Measurements from ENCODE around the gene ENAH.

Gene ENAH

GRCh38 chr1:225601902-225602589, 50.9 kb downstream of the ENAH start:
- DNase-seq = no peak

GRCh38 chr1:225598847-225599246, 54.1 kb downstream of the ENAH start:
- DNase-seq = no peak

DNA sequence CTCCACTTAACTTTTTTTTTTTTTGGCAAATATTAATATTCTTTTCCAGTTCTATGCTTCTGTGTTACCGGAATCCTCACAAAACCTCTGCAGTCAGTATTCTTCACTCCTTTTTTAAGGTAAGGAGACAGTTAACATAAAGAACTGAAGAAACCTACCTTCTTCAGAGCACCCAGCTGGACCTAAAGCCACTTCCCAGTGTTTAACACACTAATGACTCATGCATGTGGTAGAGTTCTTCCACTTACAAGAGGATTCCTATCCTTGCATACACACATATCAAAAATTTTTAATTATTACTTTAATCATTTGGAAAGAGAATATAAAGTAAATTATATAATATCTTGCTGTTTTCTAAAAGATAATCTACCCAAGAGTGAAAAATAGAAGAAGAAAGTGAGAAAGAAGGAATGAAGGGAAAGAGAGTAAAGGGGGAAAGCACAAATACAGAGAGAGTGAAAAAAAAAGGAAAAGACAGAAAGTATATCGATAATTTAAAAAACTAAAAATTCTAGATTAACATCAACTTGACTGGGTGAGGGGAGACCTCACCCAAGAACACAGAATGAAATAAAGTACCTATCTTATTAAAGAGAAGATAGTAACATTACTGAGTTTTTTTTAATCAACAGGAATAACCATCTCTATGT, 54.9 kb downstream of the ENAH start:
- no peak for DNase-seq

DNA sequence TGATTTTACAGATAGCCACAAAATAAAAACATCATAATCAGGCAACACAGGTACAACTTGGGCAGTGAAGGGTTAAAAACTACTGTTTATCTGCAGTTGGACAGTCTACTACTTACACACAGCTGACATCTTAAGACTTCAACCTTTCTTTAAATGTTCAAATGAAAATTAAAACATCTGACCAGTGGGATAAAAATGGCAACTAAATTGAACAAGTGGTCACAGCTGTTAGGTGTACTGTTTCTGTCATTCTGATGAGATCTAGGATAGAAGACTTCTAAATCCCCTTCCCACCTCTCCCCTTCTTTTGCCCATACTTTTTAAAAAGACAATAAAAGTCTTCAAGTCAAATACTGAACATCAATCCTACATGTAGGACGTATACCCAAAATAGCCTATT, 56.2 kb downstream of the ENAH start:
- DNase-seq = no peak

GRCh38 chr1:225595974-225596551, 56.9 kb downstream of the ENAH start:
- DNase-seq = no peak

DNA sequence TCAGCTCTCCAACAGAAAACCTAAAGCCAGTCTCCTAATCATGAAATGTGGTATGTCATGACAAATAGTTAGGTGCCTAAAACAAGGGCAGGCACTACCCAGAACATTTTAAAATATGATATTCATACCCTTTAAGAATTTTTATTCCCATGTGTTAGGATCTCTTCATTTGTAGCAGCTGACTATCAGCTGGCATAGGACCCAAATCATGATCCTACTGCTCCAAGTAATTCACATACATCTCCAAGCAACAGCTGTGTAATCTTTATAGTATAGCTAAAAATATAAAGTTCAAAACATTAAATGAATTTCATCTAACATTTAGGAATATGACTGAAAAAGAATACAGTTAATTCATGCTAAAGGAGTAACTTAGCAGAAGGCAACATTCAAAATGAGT, 57.5 kb downstream of the ENAH start:
- DNase-seq = no peak

- no peak for DNase-seq
Observed at GRCh38 chr1:225593414-225593813, 59.5 kb downstream of the ENAH start.

DNA sequence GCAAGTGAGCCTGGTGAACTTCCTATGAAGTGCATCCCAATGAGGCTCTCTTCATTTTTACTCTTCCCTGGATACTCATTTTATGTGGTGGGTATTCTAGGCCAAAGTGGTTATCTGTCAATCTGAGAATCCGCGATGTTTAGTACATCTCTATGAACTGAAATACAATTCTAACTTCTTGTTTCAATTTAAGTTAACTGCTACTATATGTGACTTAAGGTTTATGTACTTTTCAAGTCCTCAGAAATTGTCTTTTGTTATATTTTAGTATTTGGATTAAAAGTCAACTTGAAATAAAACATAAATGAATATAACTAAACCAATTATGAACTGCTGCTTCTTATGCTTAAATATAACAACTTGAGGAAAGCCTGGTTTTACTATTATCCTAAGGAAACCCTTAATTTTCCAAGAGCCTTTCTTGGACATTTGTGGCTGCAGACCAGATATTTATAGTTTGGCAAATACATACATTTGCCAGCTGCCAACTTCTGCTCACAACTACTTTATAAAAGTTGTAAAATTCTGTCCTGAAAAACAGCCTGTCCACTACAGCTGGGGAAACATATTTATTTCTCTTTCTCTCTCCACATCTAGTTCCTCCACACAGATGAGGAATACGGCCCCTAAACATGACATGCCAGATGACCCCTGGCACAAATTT, 60.4 kb downstream of the ENAH start:
- DNase-seq = no peak

DNA sequence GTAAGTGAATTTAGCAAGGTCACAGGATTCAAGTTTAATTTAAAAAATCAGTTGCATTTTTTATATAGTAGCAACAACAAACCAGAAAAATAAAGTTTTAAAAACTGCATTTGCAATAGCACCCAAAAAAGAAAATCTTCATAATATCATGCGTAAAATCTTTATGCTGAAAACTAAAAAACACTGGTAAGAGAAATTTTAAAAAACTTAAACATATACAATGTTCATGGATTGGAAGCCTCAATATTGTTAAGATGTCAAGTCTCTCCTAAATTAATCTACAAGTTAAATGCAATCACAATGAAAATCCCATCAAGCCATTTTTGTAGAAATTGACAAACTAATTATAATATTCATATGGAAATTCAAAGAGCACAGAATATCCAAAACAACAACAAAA, 65.6 kb downstream of the ENAH start:
- no peak for DNase-seq

GRCh38 chr1:225581186-225581585, 71.7 kb downstream of the ENAH start:
- DNase-seq = no peak

DNA sequence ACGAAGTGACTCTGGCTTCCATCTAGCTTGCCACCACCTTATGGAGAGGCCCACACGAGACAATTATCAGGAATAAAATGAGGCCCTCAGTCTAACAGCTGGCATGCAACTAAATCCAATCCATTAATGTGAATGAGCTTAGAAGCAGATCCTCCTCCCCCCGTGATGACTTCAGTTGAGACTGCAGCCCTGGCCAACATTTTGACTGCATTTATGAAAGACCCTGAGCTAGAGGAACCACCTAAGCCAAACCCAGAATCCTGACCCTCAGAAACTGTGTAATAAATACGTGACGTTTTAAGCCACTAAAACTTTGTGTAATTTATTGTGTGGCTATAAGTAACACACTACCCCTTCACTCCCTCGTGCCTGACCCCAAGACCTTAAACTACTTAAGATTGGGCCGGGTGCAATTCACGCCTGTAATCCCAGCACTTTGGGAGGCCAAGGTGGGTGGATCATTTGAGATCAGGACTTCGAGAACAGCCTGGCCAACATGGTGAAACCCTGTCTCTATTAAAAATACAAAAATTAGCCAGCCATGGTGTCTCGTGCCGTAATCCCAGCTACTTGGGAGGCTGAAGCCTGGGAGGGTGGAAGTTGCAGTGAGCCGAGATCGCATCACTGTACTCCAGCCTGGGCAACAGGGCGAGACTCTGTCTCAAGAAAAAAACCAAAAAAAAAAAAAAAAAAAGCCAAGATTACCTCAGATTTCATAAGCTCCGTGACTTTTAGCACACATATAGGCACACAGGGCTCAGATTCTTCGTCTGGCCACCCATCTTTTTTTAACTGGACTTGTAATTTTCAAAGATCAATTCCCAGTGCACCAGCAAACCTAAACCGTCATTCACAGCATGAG, 72.5 kb downstream of the ENAH start:
- DNase-seq = no peak

DNA sequence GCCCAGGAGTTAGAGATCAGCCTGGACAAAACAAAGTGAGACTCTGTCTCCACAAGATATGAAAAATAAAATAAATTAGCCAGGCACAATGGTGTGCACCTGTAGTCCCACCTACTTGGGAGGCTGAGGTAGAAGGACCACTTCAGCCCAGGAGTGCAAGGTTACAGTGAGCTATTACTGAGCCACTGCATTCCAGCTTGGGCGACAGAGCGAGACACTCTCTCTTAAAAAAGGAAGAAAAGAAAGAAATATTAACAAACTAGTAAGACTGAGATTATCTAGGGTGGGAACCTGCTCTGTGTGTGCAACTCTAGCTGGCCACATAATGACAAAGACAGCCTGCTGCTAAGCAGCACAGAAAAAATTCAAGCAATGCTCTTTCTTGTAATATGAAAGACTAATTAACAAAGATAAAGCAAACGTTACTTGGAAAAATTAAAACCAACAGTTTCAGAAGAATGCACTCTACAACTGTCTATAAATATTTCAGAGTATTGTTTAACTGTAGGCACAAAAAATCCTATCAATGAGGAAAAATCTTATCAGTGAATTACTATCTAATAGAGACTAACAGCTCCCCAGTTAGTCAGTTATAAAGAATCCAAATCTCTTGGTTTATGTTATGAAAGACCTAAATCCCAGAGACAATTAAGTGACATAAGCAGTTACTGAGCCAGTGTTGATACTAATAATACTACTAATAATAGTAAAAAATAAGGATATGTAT, 74.5 kb downstream of the ENAH start:
- no peak for DNase-seq

GRCh38 chr1:225577241-225577640, 75.7 kb downstream of the ENAH start:
- DNase-seq = no peak

GRCh38 chr1:225573216-225573615, 79.7 kb downstream of the ENAH start:
- DNase-seq = no peak

DNA sequence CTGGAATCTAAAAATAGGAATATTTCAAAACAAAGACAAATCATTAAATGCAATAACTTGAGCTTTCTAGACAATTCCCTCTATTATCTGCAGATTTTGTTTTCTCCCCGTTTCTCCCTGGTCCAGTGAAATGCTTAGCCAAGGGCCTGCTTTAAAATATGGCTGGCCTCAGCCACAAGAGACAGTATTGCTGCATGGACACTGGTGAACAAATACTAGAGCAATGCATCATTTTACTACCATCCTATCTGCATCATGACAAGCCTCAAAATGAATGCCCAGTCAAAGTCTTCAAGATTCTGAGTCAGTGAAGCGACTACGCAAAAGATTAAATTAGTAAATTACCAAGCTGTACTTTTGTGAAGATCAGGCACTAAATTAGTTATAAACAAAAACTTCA, 80.5 kb downstream of the ENAH start:
- DNase-seq = no peak

GRCh38 chr1:225567789-225568188, 85.1 kb downstream of the ENAH start:
- DNase-seq = no peak

GRCh38 chr1:225565847-225566246, 87.1 kb downstream of the ENAH start:
- DNase-seq = no peak

GRCh38 chr1:225561675-225562074, 91.2 kb downstream of the ENAH start:
- no peak for DNase-seq

DNA sequence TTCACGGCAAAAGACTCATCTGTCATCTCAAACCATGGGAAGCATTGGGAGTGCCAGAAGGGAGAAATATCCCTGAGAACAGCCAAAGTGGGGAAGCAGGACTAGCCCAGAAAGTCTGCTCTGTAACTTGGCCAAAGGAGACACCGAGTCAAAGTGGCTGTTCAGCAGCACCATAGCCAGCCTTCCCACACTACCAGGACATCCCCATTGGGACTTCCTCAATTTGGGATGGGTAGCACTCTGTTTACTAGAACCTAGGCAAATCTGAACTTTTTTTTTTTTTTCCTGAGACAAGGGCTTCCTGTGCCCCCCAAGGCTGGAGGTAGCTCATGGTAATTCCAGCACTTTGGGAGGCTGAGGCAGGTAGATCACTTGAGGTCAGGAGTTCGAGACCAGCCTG, 93.0 kb downstream of the ENAH start:
- DNase-seq = no peak

GRCh38 chr1:225559326-225559725, 93.6 kb downstream of the ENAH start:
- no peak for DNase-seq

DNA sequence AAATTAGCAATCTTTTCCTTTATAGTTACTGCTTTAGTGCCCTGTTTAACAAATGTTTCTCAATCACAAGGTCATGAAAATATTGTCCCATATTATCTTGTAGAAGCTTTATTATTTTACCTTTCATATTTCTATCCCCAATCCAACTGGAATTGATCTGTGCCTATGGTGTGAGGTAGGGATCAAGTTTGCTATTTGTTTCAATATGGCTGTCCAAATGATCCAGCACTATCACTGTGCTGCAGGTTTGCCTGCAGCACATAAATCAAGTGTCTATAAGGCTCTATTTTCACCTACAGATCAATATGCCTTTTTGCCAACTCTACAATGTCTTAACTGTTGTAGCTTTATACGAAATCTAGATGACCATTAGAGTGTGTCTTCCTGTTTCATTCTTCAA, 96.2 kb downstream of the ENAH start:
- DNase-seq = no peak

GRCh38 chr1:225555821-225556220, 97.1 kb downstream of the ENAH start:
- no peak for DNase-seq

All from activated effector memory CD4-positive, alpha-beta T cell treated with anti-CD3 and anti-CD28 coated beads, Interleukin-2, amount 50 U/mL, for 16 hours (primary cell).